ENCODE results near the gene GRPEL1.

The GRPEL1 gene

GRCh38 chr4:7061815-7062214 lies 6.0 kb downstream of the GRPEL1 start:
- DNase-seq, result no peak

DNA sequence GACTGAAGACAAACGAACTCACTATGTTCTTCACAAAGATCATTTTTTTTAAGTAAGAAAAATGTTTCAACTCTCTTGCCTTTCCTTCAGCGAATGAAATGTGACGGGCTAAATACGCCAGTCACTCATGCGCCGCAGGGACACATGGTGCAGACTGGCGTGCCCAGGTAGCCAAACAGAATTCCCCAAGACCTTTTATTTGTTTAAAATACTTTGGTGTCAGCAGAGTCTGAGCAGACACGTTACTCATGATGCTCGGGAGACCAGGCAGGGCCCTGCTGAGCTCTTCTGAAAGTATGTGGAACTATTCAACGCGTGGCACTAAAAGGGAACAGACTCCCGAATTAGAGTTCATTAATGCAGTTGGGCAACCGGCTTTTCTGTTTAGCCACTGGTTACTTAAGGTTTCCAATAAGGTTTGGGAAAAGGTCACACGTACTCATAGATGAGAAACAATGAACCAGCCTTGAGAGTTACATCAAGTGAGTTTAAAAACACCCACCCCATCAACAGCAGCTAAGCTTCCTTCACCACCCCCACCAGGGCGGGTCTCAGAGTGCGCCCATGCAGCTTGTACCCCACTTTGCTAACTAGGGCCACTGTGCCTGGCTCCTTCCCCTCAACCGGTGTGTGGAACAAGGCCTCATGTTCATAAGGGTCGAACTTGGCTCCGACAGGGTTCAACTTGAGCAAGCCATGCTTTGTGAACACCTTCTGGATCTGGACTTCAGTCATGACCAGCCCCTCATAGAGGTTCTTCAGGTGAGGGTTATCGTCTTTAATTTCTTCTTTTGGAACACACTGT lies 7.3 kb downstream of the GRPEL1 start:
- no peak for DNase-seq

DNA sequence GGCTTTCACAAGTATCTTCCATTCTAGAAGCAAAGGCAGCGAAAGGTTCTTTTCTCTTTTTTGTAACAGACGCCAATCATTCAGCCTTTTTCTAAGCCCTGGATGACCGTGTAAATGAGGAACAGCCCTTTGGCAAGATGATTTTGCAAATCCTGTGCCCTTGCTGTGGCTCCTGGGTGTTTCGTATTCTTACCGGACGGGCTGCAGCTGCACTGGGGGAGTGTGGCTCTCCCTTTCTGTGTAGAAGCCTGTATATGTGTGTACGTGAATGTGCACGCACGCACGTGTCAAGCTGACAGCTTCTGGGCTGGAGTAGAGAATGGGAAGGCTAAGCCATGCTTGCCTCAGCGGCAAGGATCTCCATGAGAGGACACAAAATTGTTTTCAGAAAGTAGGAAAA lies 8.2 kb downstream of the GRPEL1 start:
- no peak for DNase-seq

DNA sequence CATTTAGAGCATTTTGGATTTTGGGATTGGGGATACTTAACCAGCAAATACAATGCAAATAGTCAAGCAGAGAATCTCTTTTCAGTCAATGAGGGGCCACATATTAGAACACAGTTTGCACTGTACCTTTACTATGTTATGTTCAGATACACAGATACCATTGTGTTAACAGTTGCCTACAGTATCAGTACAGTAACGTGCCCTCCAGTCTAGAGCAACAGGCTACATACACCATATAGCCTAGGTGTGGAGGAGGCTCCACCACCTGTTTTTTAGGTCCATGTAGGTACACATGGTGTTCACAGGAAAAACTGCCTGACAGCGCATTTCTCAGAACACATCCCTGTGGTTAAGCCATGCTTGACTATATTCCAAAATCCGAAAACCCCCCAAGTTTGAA lies 9.1 kb downstream of the GRPEL1 start:
- DNase-seq, result no peak

DNA sequence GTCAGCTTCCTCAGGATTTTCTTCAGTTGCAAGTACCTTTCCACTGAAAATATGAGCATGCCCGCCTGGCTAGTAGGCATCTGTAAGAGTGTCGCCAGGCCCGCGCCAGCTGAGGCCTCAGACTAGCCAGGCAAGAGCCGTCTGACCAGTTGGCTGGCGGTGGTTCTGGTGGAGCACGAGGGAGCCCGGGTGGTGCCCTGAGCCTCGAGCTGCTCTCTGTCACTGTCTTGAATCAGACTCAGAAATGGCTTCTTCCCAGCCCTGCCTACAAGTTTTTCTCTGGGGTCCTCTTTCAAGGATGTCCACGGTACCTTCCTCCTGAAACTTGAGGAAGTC lies 11.9 kb downstream of the GRPEL1 start:
- DNase-seq, result no peak

GRCh38 chr4:7055111-7055989 lies 12.5 kb downstream of the GRPEL1 start:
- no peak for DNase-seq

DNA sequence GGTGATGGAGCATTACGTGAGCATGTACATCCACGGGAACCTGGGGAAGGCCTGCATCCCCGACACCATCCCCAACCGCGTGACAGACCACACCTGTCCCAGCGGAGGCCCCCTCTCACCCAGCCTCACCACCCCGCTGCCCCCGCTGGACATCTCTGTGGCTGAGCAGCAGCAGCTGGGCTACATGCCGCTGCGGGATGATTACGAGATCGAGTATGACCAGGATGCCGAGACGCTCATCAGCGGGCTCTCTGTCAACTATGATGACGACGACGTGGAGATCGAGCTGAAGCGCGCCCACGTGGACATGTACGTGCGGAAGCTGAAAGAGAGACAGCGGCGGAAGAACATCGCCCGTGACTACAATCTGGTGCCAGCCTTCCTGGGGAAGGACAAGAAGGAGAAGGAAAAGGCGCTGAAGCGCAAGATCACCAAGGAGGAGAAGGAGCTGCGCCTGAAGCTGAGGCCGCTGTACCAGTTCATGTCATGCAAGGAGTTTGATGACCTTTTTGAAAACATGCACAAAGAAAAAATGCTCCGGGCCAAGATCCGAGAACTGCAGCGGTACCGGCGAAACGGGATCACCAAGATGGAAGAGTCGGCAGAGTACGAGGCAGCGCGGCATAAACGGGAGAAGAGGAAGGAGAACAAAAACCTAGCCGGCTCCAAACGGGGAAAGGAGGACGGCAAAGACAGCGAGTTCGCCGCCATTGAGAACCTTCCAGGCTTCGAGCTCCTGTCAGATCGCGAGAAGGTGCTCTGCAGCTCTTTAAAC lies 13.6 kb downstream of the GRPEL1 start:
- DNase-seq, result no peak

DNA sequence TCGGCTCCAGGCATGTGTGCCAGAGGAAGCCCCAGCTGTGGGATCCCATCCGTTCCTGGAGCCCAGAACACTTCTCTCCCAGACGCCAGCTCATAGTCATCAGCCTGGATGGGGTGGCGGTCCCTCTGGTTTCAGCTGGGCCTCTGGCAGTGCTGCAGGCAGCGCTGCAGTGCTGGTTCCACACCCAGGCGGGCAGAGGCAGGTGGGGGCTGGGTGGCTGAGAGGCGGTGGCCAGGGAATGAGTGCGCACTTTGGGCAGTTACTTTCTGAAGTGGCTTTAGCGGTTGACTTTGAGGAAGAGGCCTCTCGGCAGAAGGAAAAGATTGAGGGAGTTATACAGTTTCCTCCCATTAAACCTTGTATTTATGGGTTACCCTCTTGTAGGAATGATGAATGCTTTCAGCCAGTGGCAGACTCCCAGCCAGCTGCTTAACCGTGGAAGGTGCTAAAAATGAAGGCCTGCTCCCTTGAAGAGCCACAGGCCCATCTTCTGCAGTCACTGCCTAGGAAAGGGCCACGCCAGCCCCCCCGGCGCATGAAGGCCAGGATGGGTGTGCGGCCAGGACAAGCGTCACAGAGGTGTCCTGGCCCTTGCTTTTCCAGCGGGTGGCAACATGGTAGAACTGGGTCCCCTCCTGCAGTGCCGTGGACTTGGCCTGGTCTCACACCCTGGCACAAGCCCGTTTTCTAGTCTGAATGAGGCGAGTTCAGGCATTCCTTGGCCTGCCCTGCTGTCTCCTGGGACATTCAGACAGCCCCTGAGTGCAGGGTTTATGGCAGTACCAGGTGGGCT lies 14.7 kb downstream of the GRPEL1 start:
- DNase-seq, result no peak

- DNase-seq, result no peak
Observed at GRCh38 chr4:7052313-7052712, 15.6 kb downstream of the GRPEL1 start.

DNA sequence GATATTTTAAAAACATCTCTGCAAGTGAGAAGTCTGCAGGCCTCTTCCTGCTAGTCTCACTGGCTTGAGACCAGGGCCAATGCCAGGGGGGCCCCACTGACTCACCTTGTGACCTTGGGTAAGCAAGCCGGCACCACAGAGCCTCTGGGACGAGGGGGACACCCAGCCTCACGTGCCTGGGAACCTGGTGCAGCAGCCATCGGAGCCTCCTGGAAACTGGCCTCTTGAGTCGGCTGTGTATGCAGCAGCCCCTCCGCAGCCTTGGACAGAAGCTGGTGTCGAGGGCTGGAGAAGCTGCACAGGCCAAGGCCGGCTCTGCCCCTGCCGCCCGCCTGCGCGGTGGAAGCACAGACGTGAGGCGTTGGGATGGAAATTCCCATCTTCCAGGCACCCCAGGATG lies 16.0 kb downstream of the GRPEL1 start:
- no peak for DNase-seq

- no peak for DNase-seq
Observed at GRCh38 chr4:7051144-7051495, 16.7 kb downstream of the GRPEL1 start.

- DNase-seq, result no peak
Observed at GRCh38 chr4:7050481-7051143, 17.3 kb downstream of the GRPEL1 start.

- DNase-seq, result no peak
Observed at GRCh38 chr4:7049739-7050138, 18.1 kb downstream of the GRPEL1 start.

- DNase-seq, result no peak
Observed at GRCh38 chr4:7049295-7049694, 18.6 kb downstream of the GRPEL1 start.

DNA sequence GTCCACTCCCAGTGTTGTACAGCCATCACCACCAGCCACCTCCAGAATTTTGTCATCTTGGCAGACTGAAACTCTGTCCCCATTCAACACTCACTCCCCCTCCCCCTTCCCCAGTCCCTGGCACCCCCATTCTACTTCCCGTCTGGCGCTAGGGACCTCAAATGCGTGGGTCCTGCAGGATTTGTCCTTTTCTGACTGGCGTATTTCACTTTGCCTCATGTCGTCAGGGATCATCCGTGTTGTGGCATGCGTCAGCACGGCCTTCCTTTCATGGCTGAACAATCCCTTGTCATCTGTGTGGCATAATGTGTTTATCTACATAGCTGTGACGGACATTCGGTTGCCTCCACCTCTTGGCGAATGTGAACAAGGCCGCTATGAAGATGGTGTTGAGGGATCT lies 19.2 kb downstream of the GRPEL1 start:
- DNase-seq, result no peak

DNA sequence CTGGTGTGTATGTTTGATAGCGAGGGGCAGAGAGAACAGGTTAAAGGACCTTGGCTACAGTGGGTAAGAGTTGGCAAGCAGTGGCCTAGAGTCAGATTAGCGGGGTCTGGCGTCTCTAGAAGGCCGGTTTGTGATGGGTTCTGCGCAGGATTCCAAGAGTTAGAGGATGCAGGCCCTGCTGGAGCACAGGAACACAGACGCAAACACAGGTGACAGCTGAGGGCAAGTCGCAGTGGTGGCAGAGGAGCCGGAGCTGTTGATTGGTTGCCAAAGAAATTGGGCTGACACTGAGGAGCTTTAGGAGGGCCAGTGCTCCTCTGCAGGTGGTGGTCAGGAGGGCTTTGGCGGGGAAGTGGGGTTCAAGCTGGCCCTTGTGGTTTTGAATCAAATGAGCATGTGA lies 20.9 kb downstream of the GRPEL1 start:
- no peak for DNase-seq

GRCh38 chr4:7045961-7046921 lies 21.6 kb downstream of the GRPEL1 start:
- no peak for DNase-seq

- DNase-seq, result no peak
Observed at GRCh38 chr4:7045553-7045952, 22.3 kb downstream of the GRPEL1 start.

DNA sequence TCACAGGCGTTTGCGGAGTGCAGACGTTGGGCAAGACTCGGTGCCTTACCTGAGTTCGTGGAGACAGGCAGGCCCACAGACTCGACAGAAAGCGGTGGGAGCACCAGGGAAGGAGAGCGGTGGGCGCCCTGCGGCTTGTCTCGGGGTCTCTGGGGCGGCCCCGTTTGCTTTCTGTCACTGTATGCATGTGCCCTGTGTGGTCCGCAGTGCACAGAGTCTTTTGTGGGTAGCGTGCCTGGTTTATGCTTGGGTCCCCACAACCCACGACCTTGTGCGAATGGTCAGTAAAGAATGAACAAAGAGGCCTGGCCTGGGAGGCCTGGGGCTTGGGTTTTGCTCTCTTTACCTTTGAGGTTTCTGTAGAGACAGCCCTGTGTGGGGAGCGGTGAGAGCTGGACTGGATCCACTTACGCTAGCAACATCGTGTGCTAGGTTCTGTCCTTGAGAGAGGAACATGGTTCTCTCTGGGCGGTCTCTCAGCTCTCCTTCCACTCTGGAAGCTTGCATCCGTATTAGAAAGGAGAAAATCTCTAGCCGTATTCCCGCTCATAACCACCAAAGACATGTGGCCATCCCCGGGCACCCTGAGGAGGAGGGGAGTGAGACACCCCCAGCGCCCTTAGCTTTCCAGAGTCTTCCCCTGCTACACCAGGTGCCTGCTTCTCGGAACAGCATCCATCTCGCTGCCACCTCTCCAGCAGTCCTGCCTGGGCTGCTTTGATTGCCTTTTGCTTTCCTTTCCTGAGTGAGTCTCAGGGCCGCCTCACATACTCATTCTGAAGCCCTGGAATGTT lies 23.5 kb downstream of the GRPEL1 start:
- DNase-seq, result no peak
